HepG2 (cell line): ENCODE measurements around the gene DENND4B. TPM values are rescaled to one million over a fixed set of nuclear protein-coding genes. Genes with fewer than 3 reads are reported as not detected.

Experiments used
- ATAC-seq: fragments of 200-7000 bp; cut with Tn5 transposase; 3 replicates; pipeline ENCODE4 v1.9.1; 2020; ENCODE audit warnings: mild to moderate bottlenecking, moderate library complexity
- BruUV-seq: library from RNA; stranded (reverse); fragments of 400-500 nt; replicated peaks from 2 replicates; lab custom pipeline; 2021; lab: Mats Ljungman, UMichigan
- CTCF ChIA-PET: fragments of 300-600 bp; formaldehyde crosslinking; extraction: SDS; loops from one replicate; lab custom pipeline; 2021; ENCODE audit warnings: low total read pairs, inconsistent platforms, low intra/inter-chr PET ratio; lab: Yijun Ruan, JAX
- POLR2A ChIA-PET: fragments of 350-600 bp; sonication (Branson Sonifier 250); formaldehyde crosslinking; loops from one replicate; lab custom pipeline; 2020; ENCODE audit warnings: antibody characterized with exemption, inconsistent platforms; lab: Yijun Ruan, JAX
- DNase-seq: peaks from one replicate; pipeline ENCODE4 v3.0.0-alpha.2; 2015; ENCODE audit warnings: low spot score
- FAIRE-seq: peaks from 3 replicates; lab custom pipeline; 2011; peaks lifted over from hg19 to GRCh38; lab: Jason Lieb, UNC
- H2AFZ ChIP-seq: one replicate; pipeline ENCODE4 v1.6.1; 2011; ENCODE audit warnings: low read length, inconsistent platforms
- H3K27ac ChIP-seq: fragments of 300-600 bp; 3 replicates; pipeline ENCODE4 v1.8.0; 2011; ENCODE audit warnings: mixed run types, mild to moderate bottlenecking, mixed read lengths, low read length, inconsistent platforms; ENCODE audit not compliant: insufficient read depth; ENCODE audit errors: extremely low read length
- H3K27me3 ChIP-seq, 2 experiments: fragments of 200-600 bp in 1 of 2; 2 replicates in 1 of 2; 3 replicates in 1 of 2; pipeline versions ENCODE4 v1.6.0 to v1.8.0; 2011; ENCODE audit warnings: low read length in 2 of 2, mild to moderate bottlenecking in 2 of 2, moderate library complexity in 2 of 2, inconsistent platforms in 1 of 2; ENCODE audit not compliant: insufficient read depth in 2 of 2, control insufficient read depth in 1 of 2
- H3K36me3 ChIP-seq, 2 experiments: fragments of 200-600 bp in 1 of 2; replicated peaks in 1 of 2; 2 replicates in 1 of 2; 3 replicates in 1 of 2; pipeline versions ENCODE4 v1.5.1 to v1.8.0; 2011; ENCODE audit warnings: low read length in 2 of 2, inconsistent platforms in 1 of 2; ENCODE audit not compliant: insufficient read depth in 2 of 2, control insufficient read depth in 1 of 2
- H3K4me1 ChIP-seq: 2 replicates; pipeline ENCODE4 v1.5.1; 2012; ENCODE audit warnings: low read length, inconsistent platforms; ENCODE audit not compliant: insufficient read depth
- H3K4me2 ChIP-seq: 2 replicates; pipeline ENCODE4 v1.6.0; 2011; ENCODE audit warnings: low read depth, low read length, inconsistent platforms
- H3K4me3 ChIP-seq, 3 experiments: fragments of 200-600 bp in 1 of 3; sonication (generic), shearing (Covaris generic) in 1 of 3; replicated peaks in 1 of 3; 2 replicates each; pipeline ENCODE4 v1.5.1; 2011 to 2016; ENCODE audit warnings: low read length in 3 of 3, inconsistent platforms in 2 of 3, low read depth in 2 of 3, mild to moderate bottlenecking in 2 of 3, control low read depth in 1 of 3, mixed read lengths in 1 of 3; ENCODE audit not compliant: insufficient read depth in 1 of 3
- H3K79me2 ChIP-seq: one replicate; pipeline ENCODE4 v1.6.1; 2011; ENCODE audit warnings: low read length, inconsistent platforms; ENCODE audit not compliant: insufficient read depth
- H3K9ac ChIP-seq: 2 replicates; pipeline ENCODE4 v1.6.0; 2011; ENCODE audit warnings: mild to moderate bottlenecking, low read depth, low read length, inconsistent platforms; ENCODE audit not compliant: insufficient read depth
- H3K9me3 ChIP-seq: 2 replicates; pipeline ENCODE4 v1.5.1; 2012; ENCODE audit warnings: mild to moderate bottlenecking, low read length
- H4K20me1 ChIP-seq: 2 replicates; pipeline ENCODE4 v1.6.0; 2011; ENCODE audit warnings: inconsistent platforms, mild to moderate bottlenecking, low read length, moderate library complexity; ENCODE audit not compliant: insufficient read depth
- MAF1 ChIP-seq: sonication (generic); formaldehyde crosslinking; IDR thresholded peaks from 2 replicates; pipeline ENCODE4 v1.5.0; 2020; ENCODE audit warnings: missing genetic modification reagents, borderline replicate concordance
- NFIB ChIP-seq: sonication (generic); formaldehyde crosslinking; IDR thresholded peaks from 2 replicates; pipeline ENCODE4 v1.9.0; 2021; ENCODE audit warnings: missing genetic modification reagents, mild to moderate bottlenecking, borderline replicate concordance
- RAD21 ChIP-seq: fragments of 450-650 bp; formaldehyde crosslinking; IDR thresholded peaks from 2 replicates; pipeline ENCODE4 v1.5.0; 2020; ENCODE audit warnings: mild to moderate bottlenecking
- STAG1 ChIP-seq: sonication (generic); formaldehyde crosslinking; IDR thresholded peaks from 2 replicates; pipeline ENCODE4 v1.4.0; 2020; ENCODE audit warnings: missing genetic modification reagents
- XBP1 ChIP-seq: sonication (generic); formaldehyde crosslinking; IDR thresholded peaks from 2 replicates; pipeline ENCODE4 v1.5.0; 2020; ENCODE audit warnings: missing genetic modification reagents
- WGBS: methylation state at CpG from one replicate; pipeline ENCODE4 v1.1.6; 2017; ENCODE audit warnings: low lambda C conversion rate; 5-methylcytosine and 5-hydroxymethylcytosine counted together
- in situ Hi-C: cut with HindIII; loops from 2 replicates; pipeline ENCODE4 v1.10.0; 2017; ENCODE audit warnings: low pct_unique_long_range_greater_than_20kb; ENCODE audit not compliant: extremely low pct_ligation_motif_present
- intact Hi-C: fragments of 100-400 bp; cut with micrococcal nuclease; formaldehyde crosslinking; loops from one replicate; pipeline ENCODE4 v1.10.0; 2022; ENCODE audit not compliant: unreplicated experiment
- polyA plus RNA-seq, 8 experiments: library from polyadenylated mRNA; depleted of rRNA in 3 of 8; stranded (reverse) in 7 of 8; unstranded in 1 of 8; fragments of >200 nt; fragmentation: Illumina TruSeq in 4 of 8; extraction: Trizol in 4 of 8; gene quantifications; 2 replicates each; pipeline versions ENCODE4 v1.2.1 to v1.2.3, GENCODE V29; 2011 to 2016; ENCODE audit warnings: low read depth in 4 of 8, missing spikeins in 1 of 8, mixed read lengths in 1 of 8; ENCODE audit not compliant: insufficient read depth in 1 of 8
- total RNA-seq, 5 experiments: library from RNA; depleted of rRNA; stranded (reverse); fragments of >200 nt; fragmentation: Illumina TruSeq; extraction: Trizol; gene quantifications; 2 replicates each; pipeline ENCODE4 v1.2.3, GENCODE V29; 2016; ENCODE audit warnings: low read depth in 1 of 5
- TF ChIP-seq, protein P1 (sequence below): sonication (generic); formaldehyde crosslinking; IDR thresholded peaks from 2 replicates; pipeline ENCODE4 v1.5.0; 2020; ENCODE audit warnings: mild to moderate bottlenecking, missing genetic modification reagents, moderate library complexity
- TF ChIP-seq, protein P2 (sequence below): sonication (generic); formaldehyde crosslinking; IDR thresholded peaks from 2 replicates; pipeline ENCODE4 v1.5.1; 2020; ENCODE audit warnings: mild to moderate bottlenecking, missing genetic modification reagents, borderline replicate concordance
- TF ChIP-seq, protein P3 (sequence below): sonication (generic); formaldehyde crosslinking; IDR thresholded peaks from 2 replicates; pipeline ENCODE4 v1.4.0; 2020; ENCODE audit warnings: missing genetic modification reagents

DENND4B gene
- total and polyA plus RNA-seq, 2 of the 13 experiments (the other 11 are each of a cell fraction or from before 2014, with no cell fraction given), result 15.1 to 20.3 TPM

DNA sequence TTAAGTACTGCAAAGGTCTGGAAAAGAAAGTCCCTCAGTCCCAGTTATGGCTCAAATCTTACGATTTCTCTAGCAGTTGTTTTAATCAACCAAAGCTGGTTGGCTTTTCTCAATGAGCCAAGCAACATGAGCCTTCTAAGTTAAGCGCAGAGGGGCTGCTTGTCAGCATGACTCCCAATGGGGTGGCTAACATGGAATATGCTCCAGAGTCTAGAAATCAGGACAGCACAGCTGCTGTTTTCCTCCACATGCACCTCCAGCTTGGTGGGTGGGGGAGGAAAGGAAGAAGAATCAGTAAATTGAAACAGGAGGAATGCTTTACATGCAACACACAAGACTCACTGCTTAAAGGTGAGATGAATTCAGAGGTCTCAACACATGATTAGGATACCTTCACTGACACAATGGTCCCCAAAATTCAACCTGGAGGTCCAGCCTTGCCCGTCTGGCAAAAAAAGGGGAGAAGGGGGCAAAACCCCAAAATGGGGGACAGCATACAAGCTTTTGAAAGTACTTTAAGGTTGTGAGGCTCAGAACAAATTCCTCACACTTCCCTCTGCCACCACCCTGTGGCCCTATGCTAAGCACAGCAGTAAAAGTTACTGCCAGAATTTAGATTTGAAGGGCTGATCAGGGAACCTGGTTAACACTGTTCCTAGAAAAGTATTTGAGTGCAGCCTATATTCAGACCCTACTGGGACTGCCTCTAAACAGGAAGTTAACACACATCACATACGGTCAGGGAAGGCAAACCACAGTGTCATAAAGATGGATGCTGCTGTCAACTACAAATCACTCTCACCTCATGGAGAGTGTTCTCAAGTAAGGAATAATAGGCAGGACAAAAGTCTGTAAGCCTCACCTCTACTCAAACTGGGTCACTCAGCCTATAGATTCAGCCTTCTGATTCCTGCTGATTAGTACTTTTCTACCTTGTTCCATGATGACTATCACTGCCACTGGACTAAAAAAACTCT lies 26.4 kb downstream of the DENND4B start:
- H2AFZ ChIP-seq, result no peak overlapping the region
- intact Hi-C loops (loop anchor here (5.0 to 10.0 kb wide), 2 partner anchors 37 to 95 kb away; partner anchors contain the start of gene CRTC2), in situ Hi-C loops (no loop called here)
- FAIRE-seq (no peak), ATAC-seq (no peak), DNase-seq (no peak)
- peak overlapping the region; percentile 90 for H3K4me2 ChIP-seq
- no TSS peak for BruUV-seq
- no peak overlapping the region for H3K27ac ChIP-seq
- no peaks in the 10 kb centered on the region; a peak in 2 of 5 replicates for H3K27me3 ChIP-seq
- peaks cover 0 to 3% of the 10 kb centered on the region in 2 experiments; a peak in 2 of 5 replicates for H3K36me3 ChIP-seq
- no peaks in the 10 kb centered on the region for H3K9me3 ChIP-seq
- H4K20me1 ChIP-seq, result peaks cover 30% of the 10 kb centered on the region
- peak overlapping the region in 2 of 3 experiments; percentile 16 to 79; a peak in 3 of 6 replicates for H3K4me3 ChIP-seq
- no peak for TF ChIP-seq NFIB (CRISPR knock-in tag)
- TF ChIP-seq RAD21, result 0 out of 2 replicates have a peak, but pooled peaks have one; percentile 33
- no peak for TF ChIP-seq XBP1
- TF ChIP-seq, protein P1, sequence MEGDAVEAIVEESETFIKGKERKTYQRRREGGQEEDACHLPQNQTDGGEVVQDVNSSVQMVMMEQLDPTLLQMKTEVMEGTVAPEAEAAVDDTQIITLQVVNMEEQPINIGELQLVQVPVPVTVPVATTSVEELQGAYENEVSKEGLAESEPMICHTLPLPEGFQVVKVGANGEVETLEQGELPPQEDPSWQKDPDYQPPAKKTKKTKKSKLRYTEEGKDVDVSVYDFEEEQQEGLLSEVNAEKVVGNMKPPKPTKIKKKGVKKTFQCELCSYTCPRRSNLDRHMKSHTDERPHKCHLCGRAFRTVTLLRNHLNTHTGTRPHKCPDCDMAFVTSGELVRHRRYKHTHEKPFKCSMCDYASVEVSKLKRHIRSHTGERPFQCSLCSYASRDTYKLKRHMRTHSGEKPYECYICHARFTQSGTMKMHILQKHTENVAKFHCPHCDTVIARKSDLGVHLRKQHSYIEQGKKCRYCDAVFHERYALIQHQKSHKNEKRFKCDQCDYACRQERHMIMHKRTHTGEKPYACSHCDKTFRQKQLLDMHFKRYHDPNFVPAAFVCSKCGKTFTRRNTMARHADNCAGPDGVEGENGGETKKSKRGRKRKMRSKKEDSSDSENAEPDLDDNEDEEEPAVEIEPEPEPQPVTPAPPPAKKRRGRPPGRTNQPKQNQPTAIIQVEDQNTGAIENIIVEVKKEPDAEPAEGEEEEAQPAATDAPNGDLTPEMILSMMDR (CRISPR knock-in tag), result peak; percentile 33
- TF ChIP-seq, protein P2, sequence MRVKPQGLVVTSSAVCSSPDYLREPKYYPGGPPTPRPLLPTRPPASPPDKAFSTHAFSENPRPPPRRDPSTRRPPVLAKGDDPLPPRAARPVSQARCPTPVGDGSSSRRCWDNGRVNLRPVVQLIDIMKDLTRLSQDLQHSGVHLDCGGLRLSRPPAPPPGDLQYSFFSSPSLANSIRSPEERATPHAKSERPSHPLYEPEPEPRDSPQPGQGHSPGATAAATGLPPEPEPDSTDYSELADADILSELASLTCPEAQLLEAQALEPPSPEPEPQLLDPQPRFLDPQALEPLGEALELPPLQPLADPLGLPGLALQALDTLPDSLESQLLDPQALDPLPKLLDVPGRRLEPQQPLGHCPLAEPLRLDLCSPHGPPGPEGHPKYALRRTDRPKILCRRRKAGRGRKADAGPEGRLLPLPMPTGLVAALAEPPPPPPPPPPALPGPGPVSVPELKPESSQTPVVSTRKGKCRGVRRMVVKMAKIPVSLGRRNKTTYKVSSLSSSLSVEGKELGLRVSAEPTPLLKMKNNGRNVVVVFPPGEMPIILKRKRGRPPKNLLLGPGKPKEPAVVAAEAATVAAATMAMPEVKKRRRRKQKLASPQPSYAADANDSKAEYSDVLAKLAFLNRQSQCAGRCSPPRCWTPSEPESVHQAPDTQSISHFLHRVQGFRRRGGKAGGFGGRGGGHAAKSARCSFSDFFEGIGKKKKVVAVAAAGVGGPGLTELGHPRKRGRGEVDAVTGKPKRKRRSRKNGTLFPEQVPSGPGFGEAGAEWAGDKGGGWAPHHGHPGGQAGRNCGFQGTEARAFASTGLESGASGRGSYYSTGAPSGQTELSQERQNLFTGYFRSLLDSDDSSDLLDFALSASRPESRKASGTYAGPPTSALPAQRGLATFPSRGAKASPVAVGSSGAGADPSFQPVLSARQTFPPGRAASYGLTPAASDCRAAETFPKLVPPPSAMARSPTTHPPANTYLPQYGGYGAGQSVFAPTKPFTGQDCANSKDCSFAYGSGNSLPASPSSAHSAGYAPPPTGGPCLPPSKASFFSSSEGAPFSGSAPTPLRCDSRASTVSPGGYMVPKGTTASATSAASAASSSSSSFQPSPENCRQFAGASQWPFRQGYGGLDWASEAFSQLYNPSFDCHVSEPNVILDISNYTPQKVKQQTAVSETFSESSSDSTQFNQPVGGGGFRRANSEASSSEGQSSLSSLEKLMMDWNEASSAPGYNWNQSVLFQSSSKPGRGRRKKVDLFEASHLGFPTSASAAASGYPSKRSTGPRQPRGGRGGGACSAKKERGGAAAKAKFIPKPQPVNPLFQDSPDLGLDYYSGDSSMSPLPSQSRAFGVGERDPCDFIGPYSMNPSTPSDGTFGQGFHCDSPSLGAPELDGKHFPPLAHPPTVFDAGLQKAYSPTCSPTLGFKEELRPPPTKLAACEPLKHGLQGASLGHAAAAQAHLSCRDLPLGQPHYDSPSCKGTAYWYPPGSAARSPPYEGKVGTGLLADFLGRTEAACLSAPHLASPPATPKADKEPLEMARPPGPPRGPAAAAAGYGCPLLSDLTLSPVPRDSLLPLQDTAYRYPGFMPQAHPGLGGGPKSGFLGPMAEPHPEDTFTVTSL (CRISPR knock-in tag), result 0 out of 2 replicates have a peak, but pooled peaks have one; percentile 23
- TF ChIP-seq, protein P3, sequence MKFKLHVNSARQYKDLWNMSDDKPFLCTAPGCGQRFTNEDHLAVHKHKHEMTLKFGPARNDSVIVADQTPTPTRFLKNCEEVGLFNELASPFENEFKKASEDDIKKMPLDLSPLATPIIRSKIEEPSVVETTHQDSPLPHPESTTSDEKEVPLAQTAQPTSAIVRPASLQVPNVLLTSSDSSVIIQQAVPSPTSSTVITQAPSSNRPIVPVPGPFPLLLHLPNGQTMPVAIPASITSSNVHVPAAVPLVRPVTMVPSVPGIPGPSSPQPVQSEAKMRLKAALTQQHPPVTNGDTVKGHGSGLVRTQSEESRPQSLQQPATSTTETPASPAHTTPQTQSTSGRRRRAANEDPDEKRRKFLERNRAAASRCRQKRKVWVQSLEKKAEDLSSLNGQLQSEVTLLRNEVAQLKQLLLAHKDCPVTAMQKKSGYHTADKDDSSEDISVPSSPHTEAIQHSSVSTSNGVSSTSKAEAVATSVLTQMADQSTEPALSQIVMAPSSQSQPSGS (CRISPR knock-in tag), result no peak
- TF ChIP-seq STAG1 (CRISPR knock-in tag), result peak; percentile 36
- no peak for TF ChIP-seq MAF1 (CRISPR knock-in tag)
- ChIA-PET POLR2A (interaction anchor here (0.6 to 1.2 kb wide), 2 partner anchors 43 to 67 kb away, joined by 3 to 4 read pairs; partner anchors contain the start of gene SLC39A1), CTCF (no interaction called here)
- WGBS, result 69% methylated on average over 4 of the region's 4 CpGs
- H3K9ac ChIP-seq, result 0 out of 2 replicates have a peak overlapping the region, but pooled peaks have one; percentile 21
- peaks cover 60% of the 10 kb centered on the region for H3K79me2 ChIP-seq
- H3K4me1 ChIP-seq, result peaks cover 48% of the 10 kb centered on the region
